GM19324 (cell line): Measurements from ENCODE around the gene PHLPP1.
"Not testable (repeated sequence)": the region's sequence is repeated elsewhere in the genome, so short reads cannot be mapped to it uniquely, and the experiment has no call there.

ENCODE experiments used
- ATAC-seq: cut with Tn5 transposase; IDR thresholded peaks from one replicate; pipeline ENCODE4 v1.9.1; 2021; ENCODE audit warnings: mild to moderate bottlenecking, moderate library complexity; ENCODE audit not compliant: unreplicated experiment, low FRiP score

The PHLPP1 gene

GRCh38 chr18:62715436-62715758 is at the start of gene PHLPP1:
PHLPP1 (plus strand) TSS chr18:62715541; CDS start chr18:62715684, 143 bp downstream.
- peak; percentile 32 for ATAC-seq

- no peak for ATAC-seq
These were observed 46.1 kb upstream of the PHLPP1 start for GRCh38 chr18:62669225-62669624.

- no peak for ATAC-seq
These were observed 44.8 kb upstream of the PHLPP1 start for GRCh38 chr18:62670573-62670972.

GRCh38 chr18:62672600-62672999 is 42.7 kb upstream of the PHLPP1 start:
- ATAC-seq = no peak

GRCh38 chr18:62678847-62679485 is 36.4 kb upstream of the PHLPP1 start:
- no peak for ATAC-seq

GRCh38 chr18:62682371-62682770 is 33.0 kb upstream of the PHLPP1 start:
- ATAC-seq = no peak

GRCh38 chr18:62683935-62684334 is 31.4 kb upstream of the PHLPP1 start:
- no peak for ATAC-seq

- no peak for ATAC-seq
These were observed 26.5 kb upstream of the PHLPP1 start for GRCh38 chr18:62688743-62689317.

- no peak for ATAC-seq
These were observed 25.0 kb upstream of the PHLPP1 start for GRCh38 chr18:62690236-62690815.

- ATAC-seq = no peak
These were observed 21.7 kb upstream of the PHLPP1 start for GRCh38 chr18:62693659-62694058.

GRCh38 chr18:62697636-62698035 is 17.7 kb upstream of the PHLPP1 start:
- ATAC-seq = no peak

GRCh38 chr18:62702259-62702658 is 13.1 kb upstream of the PHLPP1 start:
- ATAC-seq = no peak

- not testable (repeated sequence) for ATAC-seq
These were observed 8.5 kb upstream of the PHLPP1 start for GRCh38 chr18:62706879-62707278.

GRCh38 chr18:62709908-62710307 is 5.4 kb upstream of the PHLPP1 start:
- not testable (repeated sequence) for ATAC-seq

GRCh38 chr18:62710417-62710816 is 4.9 kb upstream of the PHLPP1 start:
- ATAC-seq = no peak

- no peak for ATAC-seq
These were observed 3.6 kb upstream of the PHLPP1 start for GRCh38 chr18:62711781-62712180.

- no peak for ATAC-seq
These were observed 1.6 kb upstream of the PHLPP1 start for GRCh38 chr18:62713651-62714247.

GRCh38 chr18:62714671-62715435 is 488 bp upstream of the PHLPP1 start:
- ATAC-seq = peak; percentile 76

- ATAC-seq = peak; percentile 34
These were observed 646 bp downstream of the PHLPP1 start for GRCh38 chr18:62715759-62716615.

GRCh38 chr18:62716619-62717168 is 1.4 kb downstream of the PHLPP1 start:
- ATAC-seq = no peak
